Iris pigment epithelial cell (primary cell): ENCODE measurements around the gene NDC1.
"Not testable (repeated sequence)": the region's sequence is repeated elsewhere in the genome, so short reads cannot be mapped to it uniquely, and the experiment has no call there.

ENCODE experiments used
- DNase-seq: peaks from one replicate; pipeline ENCODE4 v3.0.0-alpha.2; 2011; ENCODE audit warnings: low read depth

Gene NDC1

GRCh38 chr1:53837924-53838653, at the start of gene NDC1:
Gene NDC1, minus strand, starts transcription at chr1:53838296. Its CDS starts 35 bp downstream, at chr1:53838261.
- DNase-seq = peak; percentile 97

GRCh38 chr1:53883600-53883999, 45.5 kb upstream of the NDC1 start:
- peak; percentile 9 for DNase-seq

GRCh38 chr1:53881853-53882252, 43.8 kb upstream of the NDC1 start:
- DNase-seq = not testable (repeated sequence)

GRCh38 chr1:53878492-53879105, 40.5 kb upstream of the NDC1 start:
- DNase-seq = peak; percentile 68

GRCh38 chr1:53875150-53875549, 37.1 kb upstream of the NDC1 start:
- DNase-seq = not testable (repeated sequence)

- no peak for DNase-seq
These were observed 33.8 kb upstream of the NDC1 start for GRCh38 chr1:53871773-53872484.

GRCh38 chr1:53871221-53871620, 33.1 kb upstream of the NDC1 start:
- DNase-seq = no peak

GRCh38 chr1:53869454-53870117, 31.5 kb upstream of the NDC1 start:
- DNase-seq = no peak

GRCh38 chr1:53868565-53868964, 30.5 kb upstream of the NDC1 start:
- DNase-seq = peak; percentile 11

- DNase-seq = no peak
These were observed 24.4 kb upstream of the NDC1 start for GRCh38 chr1:53862507-53862906.

GRCh38 chr1:53860967-53861411, 22.9 kb upstream of the NDC1 start:
- DNase-seq = peak; percentile 50

GRCh38 chr1:53851571-53852285, 13.6 kb upstream of the NDC1 start:
- no peak for DNase-seq

- DNase-seq = no peak
These were observed 12.1 kb upstream of the NDC1 start for GRCh38 chr1:53850082-53850673.

GRCh38 chr1:53847980-53848379, 9.9 kb upstream of the NDC1 start:
- DNase-seq = peak; percentile 27

GRCh38 chr1:53842347-53842746, 4.3 kb upstream of the NDC1 start:
- no peak for DNase-seq

- no peak for DNase-seq
These were observed 518 bp upstream of the NDC1 start for GRCh38 chr1:53838654-53838974.

- no peak for DNase-seq
These were observed 511 bp downstream of the NDC1 start for GRCh38 chr1:53837646-53837923.

GRCh38 chr1:53835491-53835890, 2.6 kb downstream of the NDC1 start:
- peak; percentile 71 for DNase-seq

GRCh38 chr1:53834776-53835175, 3.3 kb downstream of the NDC1 start:
- no peak for DNase-seq

- DNase-seq = no peak
These were observed 4.7 kb downstream of the NDC1 start for GRCh38 chr1:53833393-53833792.

- DNase-seq = peak; percentile 40
These were observed 11.7 kb downstream of the NDC1 start for GRCh38 chr1:53826367-53826766.

- no peak for DNase-seq
These were observed 12.8 kb downstream of the NDC1 start for GRCh38 chr1:53825306-53825705.
